Measurements from ENCODE around the gene AGTRAP. TPM values are rescaled to one million over a fixed set of nuclear protein-coding genes. Genes with fewer than 3 reads are reported as not detected.
A peak's percentile ranks its signal among the peaks of the same experiment; 100 is the strongest.

The AGTRAP gene
- total RNA-seq, 1 donor from 2014 or later, result 9.7 TPM

- H3K4me3 Mint-ChIP-seq (ENCODE audit: low read depth), result no peak overlapping the region
- H3K27me3 Mint-ChIP-seq (ENCODE audit: low read depth), result peaks cover 2% of the 10 kb centered on the region
- no peak overlapping the region for H3K27ac Mint-ChIP-seq
- no peak for DNase-seq (ENCODE audit: low spot score)
- no peaks in the 10 kb centered on the region for H3K9me3 Mint-ChIP-seq
- no peaks in the 10 kb centered on the region for H3K36me3 Mint-ChIP-seq (ENCODE audit: low read depth)
- intact Hi-C loops (cut with micrococcal nuclease), result no loop called here
- H3K4me1 Mint-ChIP-seq (ENCODE audit: low read depth), result peaks cover 10% of the 10 kb centered on the region
Observed at GRCh38 chr1:11714831-11715575, 20.9 kb upstream of the AGTRAP start.

GRCh38 chr1:11719313-11720032, 16.5 kb upstream of the AGTRAP start:
- no peaks in the 10 kb centered on the region for H3K36me3 Mint-ChIP-seq (ENCODE audit: low read depth)
- intact Hi-C loops (cut with micrococcal nuclease), result loop anchor here (2.0 kb wide), 1 partner anchor 69 kb away; no protein-coding TSS in a partner anchor
- peak overlapping the region; percentile 82 for H3K27ac Mint-ChIP-seq
- DNase-seq (ENCODE audit: low spot score), result peak; percentile 69
- peaks cover 10% of the 10 kb centered on the region for H3K4me1 Mint-ChIP-seq (ENCODE audit: low read depth)
- H3K9me3 Mint-ChIP-seq, result no peaks in the 10 kb centered on the region
- H3K4me3 Mint-ChIP-seq (ENCODE audit: low read depth), result peak overlapping the region; percentile 76
- peaks cover 2% of the 10 kb centered on the region for H3K27me3 Mint-ChIP-seq (ENCODE audit: low read depth)

- no peak overlapping the region for H3K27ac Mint-ChIP-seq
- intact Hi-C loops (cut with micrococcal nuclease), result no loop called here
- DNase-seq (ENCODE audit: low spot score), result no peak
Observed at GRCh38 chr1:11720033-11720376, 15.9 kb upstream of the AGTRAP start.

GRCh38 chr1:11720525-11720924, 15.4 kb upstream of the AGTRAP start:
- Mint-ChIP-seq H3K27me3 (ENCODE audit: low read depth) (peaks cover 2% of the 10 kb centered on the region), H3K27ac (no peak overlapping the region), H3K9me3 (no peaks in the 10 kb centered on the region), H3K4me1 (ENCODE audit: low read depth) (peaks cover 13% of the 10 kb centered on the region), H3K36me3 (ENCODE audit: low read depth) (no peaks in the 10 kb centered on the region), H3K4me3 (ENCODE audit: low read depth) (no peak overlapping the region)
- no peak for DNase-seq (ENCODE audit: low spot score)
- intact Hi-C loops (cut with micrococcal nuclease), result no loop called here

More at GRCh38 chr1:11720033-11720376, 15.9 kb upstream of the AGTRAP start:
- H3K4me1 Mint-ChIP-seq (ENCODE audit: low read depth), result peaks cover 10% of the 10 kb centered on the region
- no peaks in the 10 kb centered on the region for H3K9me3 Mint-ChIP-seq
- peaks cover 2% of the 10 kb centered on the region for H3K27me3 Mint-ChIP-seq (ENCODE audit: low read depth)
- peak overlapping the region; percentile 76 for H3K4me3 Mint-ChIP-seq (ENCODE audit: low read depth)
- H3K36me3 Mint-ChIP-seq (ENCODE audit: low read depth), result no peaks in the 10 kb centered on the region

GRCh38 chr1:11721311-11721710, 14.6 kb upstream of the AGTRAP start:
- no peaks in the 10 kb centered on the region for H3K9me3 Mint-ChIP-seq
- H3K4me1 Mint-ChIP-seq (ENCODE audit: low read depth), result peaks cover 17% of the 10 kb centered on the region
- no peak overlapping the region for H3K4me3 Mint-ChIP-seq (ENCODE audit: low read depth)
- H3K27ac Mint-ChIP-seq, result no peak overlapping the region
- intact Hi-C loops (cut with micrococcal nuclease), result no loop called here
- no peak for DNase-seq (ENCODE audit: low spot score)
- no peaks in the 10 kb centered on the region for H3K36me3 Mint-ChIP-seq (ENCODE audit: low read depth)
- H3K27me3 Mint-ChIP-seq (ENCODE audit: low read depth), result peaks cover 2% of the 10 kb centered on the region

GRCh38 chr1:11722538-11722937, 13.4 kb upstream of the AGTRAP start:
- H3K9me3 Mint-ChIP-seq, result no peaks in the 10 kb centered on the region
- peaks cover 17% of the 10 kb centered on the region for H3K4me1 Mint-ChIP-seq (ENCODE audit: low read depth)
- intact Hi-C loops (cut with micrococcal nuclease), result no loop called here

GRCh38 chr1:11725616-11726015, 10.3 kb upstream of the AGTRAP start:
- Mint-ChIP-seq H3K27ac (no peak overlapping the region), H3K27me3 (ENCODE audit: low read depth) (no peaks in the 10 kb centered on the region), H3K9me3 (no peaks in the 10 kb centered on the region), H3K36me3 (ENCODE audit: low read depth) (no peaks in the 10 kb centered on the region), H3K4me1 (ENCODE audit: low read depth) (peaks cover 23% of the 10 kb centered on the region), H3K4me3 (ENCODE audit: low read depth) (no peak overlapping the region)
- DNase-seq (ENCODE audit: low spot score), result no peak
- intact Hi-C loops (cut with micrococcal nuclease), result no loop called here

More at GRCh38 chr1:11722538-11722937, 13.4 kb upstream of the AGTRAP start:
- Mint-ChIP-seq H3K4me3 (ENCODE audit: low read depth) (no peak overlapping the region), H3K36me3 (ENCODE audit: low read depth) (no peaks in the 10 kb centered on the region), H3K27me3 (ENCODE audit: low read depth) (no peaks in the 10 kb centered on the region), H3K27ac (no peak overlapping the region)
- no peak for DNase-seq (ENCODE audit: low spot score)

GRCh38 chr1:11727119-11727518, 8.8 kb upstream of the AGTRAP start:
- Mint-ChIP-seq H3K4me1 (ENCODE audit: low read depth) (peaks cover 31% of the 10 kb centered on the region), H3K27ac (no peak overlapping the region), H3K9me3 (no peaks in the 10 kb centered on the region), H3K4me3 (ENCODE audit: low read depth) (no peak overlapping the region), H3K27me3 (ENCODE audit: low read depth) (no peaks in the 10 kb centered on the region), H3K36me3 (ENCODE audit: low read depth) (no peaks in the 10 kb centered on the region)
- intact Hi-C loops (cut with micrococcal nuclease), result no loop called here
- DNase-seq (ENCODE audit: low spot score), result no peak

GRCh38 chr1:11728126-11728806, 7.7 kb upstream of the AGTRAP start:
- H3K36me3 Mint-ChIP-seq (ENCODE audit: low read depth), result no peaks in the 10 kb centered on the region
- H3K27me3 Mint-ChIP-seq (ENCODE audit: low read depth), result no peaks in the 10 kb centered on the region
- no peak for DNase-seq (ENCODE audit: low spot score)
- H3K9me3 Mint-ChIP-seq, result no peaks in the 10 kb centered on the region
- intact Hi-C loops (cut with micrococcal nuclease), result no loop called here
- no peak overlapping the region for H3K4me3 Mint-ChIP-seq (ENCODE audit: low read depth)
- no peak overlapping the region for H3K27ac Mint-ChIP-seq
- peaks cover 35% of the 10 kb centered on the region for H3K4me1 Mint-ChIP-seq (ENCODE audit: low read depth)

GRCh38 chr1:11729155-11729497, 6.8 kb upstream of the AGTRAP start:
- H3K27ac Mint-ChIP-seq, result no peak overlapping the region
- H3K4me3 Mint-ChIP-seq (ENCODE audit: low read depth), result no peak overlapping the region
- intact Hi-C loops (cut with micrococcal nuclease), result no loop called here
- DNase-seq (ENCODE audit: low spot score), result no peak
- no peaks in the 10 kb centered on the region for H3K27me3 Mint-ChIP-seq (ENCODE audit: low read depth)
- H3K4me1 Mint-ChIP-seq (ENCODE audit: low read depth), result peaks cover 36% of the 10 kb centered on the region
- H3K9me3 Mint-ChIP-seq, result no peaks in the 10 kb centered on the region
- H3K36me3 Mint-ChIP-seq (ENCODE audit: low read depth), result no peaks in the 10 kb centered on the region

GRCh38 chr1:11729498-11730428, 6.2 kb upstream of the AGTRAP start:
- peak overlapping the region; percentile 55 for H3K4me3 Mint-ChIP-seq (ENCODE audit: low read depth)
- no peak for DNase-seq (ENCODE audit: low spot score)
- no peaks in the 10 kb centered on the region for H3K9me3 Mint-ChIP-seq
- peaks cover 36% of the 10 kb centered on the region for H3K4me1 Mint-ChIP-seq (ENCODE audit: low read depth)
- intact Hi-C loops (cut with micrococcal nuclease), result no loop called here
- no peaks in the 10 kb centered on the region for H3K27me3 Mint-ChIP-seq (ENCODE audit: low read depth)
- H3K27ac Mint-ChIP-seq, result no peak overlapping the region
- H3K36me3 Mint-ChIP-seq (ENCODE audit: low read depth), result no peaks in the 10 kb centered on the region

GRCh38 chr1:11730429-11730891, 5.5 kb upstream of the AGTRAP start:
- intact Hi-C loops (cut with micrococcal nuclease), result no loop called here
- peak overlapping the region; percentile 50 for H3K27ac Mint-ChIP-seq
- DNase-seq (ENCODE audit: low spot score), result peak; percentile 47

More at GRCh38 chr1:11730429-11730891, 5.5 kb upstream of the AGTRAP start:
- Mint-ChIP-seq H3K4me3 (ENCODE audit: low read depth) (peak overlapping the region; percentile 55), H3K4me1 (ENCODE audit: low read depth) (peaks cover 35% of the 10 kb centered on the region), H3K36me3 (ENCODE audit: low read depth) (no peaks in the 10 kb centered on the region), H3K9me3 (no peaks in the 10 kb centered on the region), H3K27me3 (ENCODE audit: low read depth) (peaks cover 1% of the 10 kb centered on the region)

Data from activated T-helper 2 cell treated with anti-CD3 and anti-CD28 coated beads, Interferon-gamma antibody, Interleukin-2, Interleukin-4, amounts not matched to agents 10 μg/mL and 5 μg/mL and 100 μg/mL, durations not matched to agents 14 hours and 24 hours and 36 hours (primary cell).